MCF 10A (cell line): ENCODE data around the gene ZMYM4. TPM values are rescaled to one million over a fixed set of nuclear protein-coding genes. Genes with fewer than 3 reads are reported as not detected.
"Not testable (repeated sequence)": the region's sequence is repeated elsewhere in the genome, so short reads cannot be mapped to it uniquely, and the experiment has no call there.

Source experiments
- BruUV-seq: library from RNA; stranded (reverse); fragments of 400-500 nt; replicated peaks from 2 replicates; lab custom pipeline; 2021; lab: Mats Ljungman, UMichigan
- CTCF ChIA-PET: fragments of 300-600 bp; sonication (Branson Sonifier 250); formaldehyde crosslinking; extraction: SDS; loops from one replicate; lab custom pipeline; 2021; ENCODE audit warnings: antibody characterized with exemption, inconsistent platforms; lab: Yijun Ruan, JAX
- POLR2A ChIA-PET: fragments of 300-600, 350-650 bp; sonication (Branson Sonifier 250); formaldehyde crosslinking; extraction: SDS; loops from one replicate; lab custom pipeline; 2020; ENCODE audit warnings: antibody characterized with exemption, inconsistent platforms; lab: Yijun Ruan, JAX
- DNase-seq: peaks from one replicate; pipeline ENCODE4 v3.0.0-alpha.2; 2018; ENCODE audit not compliant: unreplicated experiment
- H3K27ac Mint-ChIP-seq: one replicate; pipeline ENCODE4 v1.8.0; 2022; ENCODE audit warnings: mild to moderate bottlenecking, low read depth, mixed read lengths; ENCODE audit not compliant: unreplicated experiment
- H3K27me3 Mint-ChIP-seq: one replicate; pipeline ENCODE4 v1.8.0; 2022; ENCODE audit warnings: mixed read lengths; ENCODE audit not compliant: insufficient read depth, unreplicated experiment
- H3K36me3 Mint-ChIP-seq: one replicate; pipeline ENCODE4 v1.8.0; 2022; ENCODE audit warnings: mild to moderate bottlenecking, moderate library complexity, mixed read lengths; ENCODE audit not compliant: insufficient read depth, unreplicated experiment
- H3K4me1 Mint-ChIP-seq: one replicate; pipeline ENCODE4 v1.8.0; 2022; ENCODE audit warnings: mixed read lengths; ENCODE audit not compliant: insufficient read depth, unreplicated experiment
- H3K4me3 Mint-ChIP-seq: one replicate; pipeline ENCODE4 v1.8.0; 2022; ENCODE audit warnings: mild to moderate bottlenecking, moderate library complexity, mixed read lengths; ENCODE audit not compliant: unreplicated experiment
- H3K9me3 Mint-ChIP-seq: one replicate; pipeline ENCODE4 v1.8.0; 2022; ENCODE audit warnings: mixed read lengths; ENCODE audit not compliant: unreplicated experiment
- CTCF ChIP-seq: fragments of 200-600 bp; IDR thresholded peaks from one replicate; pipeline ENCODE4 v1.8.0; 2022; ENCODE audit warnings: antibody characterized with exemption, mild to moderate bottlenecking; ENCODE audit not compliant: unreplicated experiment
- intact Hi-C: fragments of 100-400 bp; cut with micrococcal nuclease; formaldehyde crosslinking; loops from 2 replicates; pipeline ENCODE4 v1.14.1; 2022
- total RNA-seq: library from RNA; stranded (reverse); gene quantifications from 2 replicates; pipeline ENCODE4 v1.2.3, GENCODE V29; 2022

Gene ZMYM4
- total RNA-seq, 1 experiment from 2014 or later, result 62.0 TPM

GRCh38 chr1:35223084-35223630 is 45.4 kb upstream of the ZMYM4 start:
- no TSS peak for BruUV-seq
- Mint-ChIP-seq H3K36me3 (no peaks in the 10 kb centered on the region), H3K4me1 (peaks cover 6% of the 10 kb centered on the region), H3K9me3 (no peaks in the 10 kb centered on the region), H3K27ac (no peak overlapping the region), H3K4me3 (no peak overlapping the region), H3K27me3 (no peaks in the 10 kb centered on the region)
- intact Hi-C loops, result no loop called here
- no peak for DNase-seq
- ChIA-PET CTCF (interaction anchor here (1.0 kb wide), 1 partner anchor 21 kb away, joined by 3 read pairs; no protein-coding TSS in a partner anchor), POLR2A (interaction anchor here (0.9 to 1.9 kb wide), 4 partner anchors 30 to 45 kb away, joined by 3 to 9 read pairs (median 4); partner anchors contain the start of genes SFPQ and ZMYM4)
- TF ChIP-seq CTCF, result no peak

- CTCF ChIA-PET, result interaction anchor here (0.6 kb wide), 3 partner anchors 24 to 501 kb away, joined by 3 to 5 read pairs (median 3); no protein-coding TSS in a partner anchor
- Mint-ChIP-seq H3K9me3 (no peaks in the 10 kb centered on the region), H3K4me3 (no peak overlapping the region), H3K27me3 (no peaks in the 10 kb centered on the region), H3K36me3 (no peaks in the 10 kb centered on the region), H3K4me1 (peaks cover 6% of the 10 kb centered on the region), H3K27ac (no peak overlapping the region)
- POLR2A ChIA-PET, result interaction anchor here (0.6 kb wide), 1 partner anchor 59 kb away, joined by 3 read pairs; no protein-coding TSS in a partner anchor
- intact Hi-C loops, result no loop called here
- TF ChIP-seq CTCF, result no peak
- DNase-seq, result no peak
- BruUV-seq, result no TSS peak
These were observed 42.0 kb upstream of the ZMYM4 start for GRCh38 chr1:35226546-35226945.

GRCh38 chr1:35229587-35230360 is 38.7 kb upstream of the ZMYM4 start:
- Mint-ChIP-seq H3K27me3 (no peaks in the 10 kb centered on the region), H3K4me1 (no peaks in the 10 kb centered on the region), H3K4me3 (no peak overlapping the region), H3K27ac (no peak overlapping the region), H3K36me3 (no peaks in the 10 kb centered on the region), H3K9me3 (no peaks in the 10 kb centered on the region)
- TF ChIP-seq CTCF, result no peak
- no TSS peak for BruUV-seq
- ChIA-PET CTCF (interaction anchor here (0.7 kb wide), 1 partner anchor 10 kb away, joined by 3 read pairs; no protein-coding TSS in a partner anchor), POLR2A (interaction anchor here (0.7 kb wide), 1 partner anchor 165 kb away, joined by 3 read pairs; no protein-coding TSS in a partner anchor)
- intact Hi-C loops, result no loop called here
- no peak for DNase-seq

DNA sequence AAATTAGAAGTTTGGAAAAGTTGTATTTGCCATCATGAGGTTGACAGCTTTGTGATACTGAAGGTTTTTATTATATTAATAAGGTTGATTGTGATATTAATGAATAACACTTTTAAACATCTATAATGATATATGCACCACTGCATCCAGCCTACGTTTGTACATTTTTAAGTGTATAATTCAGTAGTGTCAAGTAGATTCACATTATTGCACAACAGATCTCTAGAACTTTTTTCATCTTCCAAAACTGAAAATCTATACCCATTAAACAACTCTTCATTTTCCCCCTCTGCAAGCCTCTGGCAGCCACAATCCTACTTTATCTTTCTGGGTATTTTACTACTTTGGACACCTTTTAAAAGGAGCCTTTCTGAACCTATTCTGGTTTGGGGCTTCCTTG is 37.2 kb upstream of the ZMYM4 start:
- Mint-ChIP-seq H3K4me3 (no peak overlapping the region), H3K27ac (no peak overlapping the region), H3K36me3 (no peaks in the 10 kb centered on the region), H3K4me1 (no peaks in the 10 kb centered on the region), H3K9me3 (no peaks in the 10 kb centered on the region), H3K27me3 (no peaks in the 10 kb centered on the region)
- ChIA-PET CTCF (interaction anchor here (0.8 kb wide), 1 partner anchor 29 kb away, joined by 3 read pairs; no protein-coding TSS in a partner anchor), POLR2A (no interaction called here)
- DNase-seq, result no peak
- intact Hi-C loops, result no loop called here
- no TSS peak for BruUV-seq
- TF ChIP-seq CTCF, result no peak

DNA sequence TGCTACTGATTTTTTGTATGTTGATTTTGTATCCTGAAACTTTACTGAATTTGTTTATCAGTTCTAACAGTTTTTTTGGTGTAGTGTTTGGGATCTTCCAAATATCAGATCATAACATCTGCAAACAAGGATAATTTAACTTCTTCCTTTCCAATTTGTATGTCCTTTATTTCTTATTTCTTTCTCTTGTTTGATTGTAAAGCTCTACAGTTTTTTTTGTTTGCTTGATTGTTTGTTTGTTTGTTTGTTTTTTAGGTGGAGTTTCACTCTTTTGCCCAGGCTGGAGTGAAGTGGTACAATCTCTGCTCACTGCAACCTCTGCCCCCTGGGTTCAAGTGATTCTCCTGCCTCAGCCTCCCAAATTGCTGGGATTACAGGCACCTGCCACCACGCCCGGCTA is 31.7 kb upstream of the ZMYM4 start:
- intact Hi-C loops, H3K27ac Mint-ChIP-seq, H3K4me1 Mint-ChIP-seq, H3K36me3 Mint-ChIP-seq, H3K27me3 Mint-ChIP-seq, DNase-seq, H3K9me3 Mint-ChIP-seq, H3K4me3 Mint-ChIP-seq, CTCF ChIA-PET, BruUV-seq: not testable (repeated sequence)
- POLR2A ChIA-PET, result interaction anchor here (0.6 kb wide), 1 partner anchor 10 kb away, joined by 3 read pairs; no protein-coding TSS in a partner anchor
